HCT116 (cell line): ENCODE results near the gene SF3B6. TPM values are rescaled to one million over a fixed set of nuclear protein-coding genes. Genes with fewer than 3 reads are reported as not detected.
"Not testable (repeated sequence)": the region's sequence is repeated elsewhere in the genome, so short reads cannot be mapped to it uniquely, and the experiment has no call there.

Experiments
- ATAC-seq: fragments of 200-7000 bp; cut with Tn5 transposase; 2 replicates; pipeline ENCODE4 v1.9.1; 2020; ENCODE audit warnings: mild to moderate bottlenecking, moderate library complexity
- BruUV-seq: library from RNA; stranded (reverse); fragments of 400-500 nt; replicated peaks from 2 replicates; lab custom pipeline; 2021; lab: Mats Ljungman, UMichigan
- CTCF ChIA-PET: fragments of 300-600 bp; sonication (Branson Sonifier 250); formaldehyde crosslinking; loops from one replicate; lab custom pipeline; 2021; ENCODE audit warnings: antibody characterized with exemption; lab: Charles Lee
- POLR2A ChIA-PET: fragments of 300-600, 350-600 bp; sonication (Branson Sonifier 250); formaldehyde crosslinking; loops from one replicate; lab custom pipeline; 2021; ENCODE audit warnings: antibody characterized with exemption; lab: Charles Lee
- RAD21 ChIA-PET, 2 experiments: fragments of 300-600 bp; sonication (Branson Sonifier 250); formaldehyde crosslinking; loops; one replicate each; lab custom pipeline; 2023; ENCODE audit warnings: low total read pairs in 2 of 2; ENCODE audit not compliant: uncharacterized antibody in 2 of 2, unreplicated experiment in 2 of 2, low non-redundant PET in 1 of 2; lab: Charles Lee
- DNase-seq: peaks from one replicate; pipeline ENCODE4 v3.0.0-alpha.2; 2010; ENCODE audit warnings: low read depth, low spot score
- H2AFZ ChIP-seq: fragments of 200-600 bp; shearing (Covaris generic), sonication (generic); 2 replicates; pipeline ENCODE4 v1.6.1; 2017; ENCODE audit warnings: low read depth, mixed run types, mixed read lengths, antibody characterized with exemption, low read length; ENCODE audit not compliant: poor library complexity, severe bottlenecking
- H3K27ac ChIP-seq: 2 replicates; pipeline ENCODE4 v1.5.1; 2012; ENCODE audit warnings: low read depth, low read length
- H3K27me3 ChIP-seq: fragments of 200-600 bp; sonication (generic); 2 replicates; pipeline ENCODE4 v1.6.1; 2016; ENCODE audit warnings: mixed run types, low read length, mixed read lengths; ENCODE audit not compliant: insufficient read depth
- H3K36me3 ChIP-seq, 2 experiments: fragments of 200-500 bp in 1 of 2; fragments of 200-600 bp in 1 of 2; sonication (Bioruptor generic) in 1 of 2; sonication (generic) in 1 of 2; 2 replicates each; pipeline versions ENCODE4 v1.5.1 to v1.6.1; 2014 to 2016; ENCODE audit warnings: low read length in 2 of 2, inconsistent platforms in 1 of 2, mixed read lengths in 1 of 2, mixed run types in 1 of 2; ENCODE audit not compliant: insufficient read depth in 2 of 2, control insufficient read depth in 1 of 2
- H3K4me1 ChIP-seq, 2 experiments: fragments of 200-600 bp in 1 of 2; sonication (generic) in 1 of 2; 2 replicates each; pipeline versions ENCODE4 v1.5.1 to v1.6.1; 2012 to 2017; ENCODE audit warnings: low read length in 2 of 2, inconsistent platforms in 1 of 2, mild to moderate bottlenecking in 1 of 2, mixed read lengths in 1 of 2, mixed run types in 1 of 2, moderate library complexity in 1 of 2; ENCODE audit not compliant: insufficient read depth in 2 of 2, control insufficient read depth in 1 of 2
- H3K4me2 ChIP-seq: fragments of 200-600 bp; sonication (generic); 2 replicates; pipeline ENCODE4 v1.6.1; 2017; ENCODE audit warnings: mixed run types, low read length, mixed read lengths
- H3K4me3 ChIP-seq, 2 experiments: fragments of 200-600 bp in 1 of 2; sonication (generic) in 1 of 2; replicated peaks in 1 of 2; 2 replicates each; pipeline ENCODE4 v1.5.1; 2011 to 2016; ENCODE audit warnings: low read length in 2 of 2, control low read depth in 1 of 2, low read depth in 1 of 2, mild to moderate bottlenecking in 1 of 2, mixed read lengths in 1 of 2, mixed run types in 1 of 2
- H3K79me2 ChIP-seq: fragments of 200-600 bp; sonication (generic); 2 replicates; pipeline ENCODE4 v1.6.1; 2017; ENCODE audit warnings: mild to moderate bottlenecking, mixed run types, low read length, moderate library complexity, mixed read lengths; ENCODE audit not compliant: insufficient read depth
- H3K9ac ChIP-seq: fragments of 200-600 bp; sonication (generic); 2 replicates; pipeline ENCODE4 v1.6.1; 2016; ENCODE audit warnings: low read length, mixed read lengths
- H3K9me2 ChIP-seq: fragments of 200-600 bp; sonication (generic), shearing (Covaris generic); 2 replicates; pipeline ENCODE4 v1.6.1; 2017; ENCODE audit warnings: mixed run types, mild to moderate bottlenecking, moderate library complexity; ENCODE audit not compliant: insufficient read depth
- H3K9me3 ChIP-seq, 2 experiments: fragments of 200-500 bp in 1 of 2; fragments of 200-600 bp in 1 of 2; sonication (Bioruptor generic) in 1 of 2; sonication (generic) in 1 of 2; 2 replicates each; pipeline ENCODE4 v1.6.1; 2014 to 2017; ENCODE audit warnings: low read length in 2 of 2, mixed read lengths in 2 of 2, inconsistent platforms in 1 of 2, low read depth in 1 of 2, mild to moderate bottlenecking in 1 of 2, mixed run types in 1 of 2, moderate library complexity in 1 of 2; ENCODE audit not compliant: control insufficient read depth in 1 of 2, insufficient read depth in 1 of 2
- H4K20me1 ChIP-seq: fragments of 200-600 bp; sonication (generic), shearing (Covaris generic); 2 replicates; pipeline ENCODE4 v1.6.1; 2017; ENCODE audit warnings: mixed run types, mild to moderate bottlenecking, moderate library complexity; ENCODE audit not compliant: insufficient read depth
- CEBPB ChIP-seq: IDR thresholded peaks from 2 replicates; pipeline ENCODE4 v1.6.1; 2012; ENCODE audit warnings: low read depth
- MAX ChIP-seq: IDR thresholded peaks from 2 replicates; pipeline ENCODE4 v1.6.1; 2012
- SIN3A ChIP-seq: IDR thresholded peaks from 2 replicates; pipeline ENCODE4 v1.6.1; 2012; ENCODE audit warnings: low read depth
- ZBTB33 ChIP-seq: IDR thresholded peaks from 2 replicates; pipeline ENCODE4 v1.6.1; 2011; ENCODE audit warnings: mild to moderate bottlenecking, low read length, moderate library complexity; ENCODE audit not compliant: insufficient replicate concordance; ENCODE audit errors: extremely low read depth
- intact Hi-C: fragments of 100-400 bp; cut with micrococcal nuclease; formaldehyde crosslinking; loops from 2 replicates; pipeline ENCODE4 v1.10.0; 2022
- total RNA-seq: library from RNA; stranded (reverse); gene quantifications from one replicate; pipeline ENCODE4 v1.2.1, GENCODE V29; 2021; ENCODE audit not compliant: unreplicated experiment

Gene SF3B6
- total RNA-seq, 1 experiment from 2014 or later: 129 TPM

GRCh38 chr2:24101992-24102391 is 25.9 kb upstream of the SF3B6 start:
- ChIA-PET RAD21 (no interaction called here), CTCF (interaction anchor here (0.7 to 2.0 kb wide), 2 partner anchors 18 to 175 kb away, joined by 3 to 8 read pairs; partner anchors contain the start of genes ATAD2B and TP53I3), POLR2A (no interaction called here)
- Histone ChIP-seq H3K9me3 (no peaks in the 10 kb centered on the region), H3K9me2 (no peaks in the 10 kb centered on the region), H2AFZ (no peak overlapping the region), H4K20me1 (no peaks in the 10 kb centered on the region), H3K4me2 (no peak overlapping the region), H3K4me3 (no peak overlapping the region), H3K4me1 (no peaks in the 10 kb centered on the region), H3K9ac (no peak overlapping the region), H3K27ac (no peak overlapping the region), H3K27me3 (no peaks in the 10 kb centered on the region), H3K79me2 (no peaks in the 10 kb centered on the region), H3K36me3 (no peaks in the 10 kb centered on the region)
- DNase-seq (no peak), ATAC-seq (no peak)
- no peak for TF ChIP-seq CEBPB
- TF ChIP-seq MAX: no peak
- TF ChIP-seq SIN3A: no peak
- TF ChIP-seq ZBTB33: no peak
- intact Hi-C loops: no loop called here
- no TSS peak for BruUV-seq

- CTCF ChIA-PET, BruUV-seq, H3K4me3 ChIP-seq, intact Hi-C loops, H3K4me2 ChIP-seq, H3K36me3 ChIP-seq, H3K27ac ChIP-seq, ATAC-seq, H3K9me2 ChIP-seq, H3K9me3 ChIP-seq, H3K27me3 ChIP-seq, H3K9ac ChIP-seq, POLR2A ChIA-PET, H4K20me1 ChIP-seq, RAD21 ChIA-PET, H3K4me1 ChIP-seq, H3K79me2 ChIP-seq, H2AFZ ChIP-seq, DNase-seq: not testable (repeated sequence)
These were observed 24.6 kb upstream of the SF3B6 start for GRCh38 chr2:24100732-24101131.

- POLR2A ChIA-PET, H3K4me3 ChIP-seq, H3K4me1 ChIP-seq, H4K20me1 ChIP-seq, H3K9me3 ChIP-seq, H3K4me2 ChIP-seq, CTCF ChIA-PET, RAD21 ChIA-PET, H3K9ac ChIP-seq, DNase-seq, H3K79me2 ChIP-seq, H3K27ac ChIP-seq, ATAC-seq, H3K27me3 ChIP-seq, intact Hi-C loops, H3K36me3 ChIP-seq, H2AFZ ChIP-seq, H3K9me2 ChIP-seq, BruUV-seq: not testable (repeated sequence)
These were observed 19.1 kb upstream of the SF3B6 start for GRCh38 chr2:24095171-24095677.

- BruUV-seq, RAD21 ChIA-PET, POLR2A ChIA-PET, H2AFZ ChIP-seq, H3K36me3 ChIP-seq, DNase-seq, H3K4me3 ChIP-seq, intact Hi-C loops, H4K20me1 ChIP-seq, H3K9me2 ChIP-seq, CTCF ChIA-PET, H3K79me2 ChIP-seq, H3K9ac ChIP-seq, ATAC-seq, H3K9me3 ChIP-seq, H3K4me1 ChIP-seq, H3K4me2 ChIP-seq, H3K27ac ChIP-seq, H3K27me3 ChIP-seq: not testable (repeated sequence)
These were observed 17.1 kb upstream of the SF3B6 start for GRCh38 chr2:24093270-24093669.
